SK-N-MC (cell line): ENCODE data around the gene MYORG.

Experiments
- EZH2 ChIP-seq: fragments of 200-600 bp; sonication (generic); IDR thresholded peaks from one replicate; pipeline ENCODE4 v1.6.1; 2017; ENCODE audit warnings: antibody characterized with exemption
- FOXP2 ChIP-seq: optimal IDR thresholded peaks from 2 replicates; pipeline ENCODE3; 2011; ENCODE audit warnings: mild to moderate bottlenecking, moderate library complexity; ENCODE audit not compliant: insufficient read depth; ENCODE audit errors: extremely low read length, control extremely low read depth
- POLR2AphosphoS5 ChIP-seq: IDR thresholded peaks from 2 replicates; pipeline ENCODE4 v1.6.1; 2012; ENCODE audit warnings: mild to moderate bottlenecking, low read depth, low read length, borderline replicate concordance

DNA sequence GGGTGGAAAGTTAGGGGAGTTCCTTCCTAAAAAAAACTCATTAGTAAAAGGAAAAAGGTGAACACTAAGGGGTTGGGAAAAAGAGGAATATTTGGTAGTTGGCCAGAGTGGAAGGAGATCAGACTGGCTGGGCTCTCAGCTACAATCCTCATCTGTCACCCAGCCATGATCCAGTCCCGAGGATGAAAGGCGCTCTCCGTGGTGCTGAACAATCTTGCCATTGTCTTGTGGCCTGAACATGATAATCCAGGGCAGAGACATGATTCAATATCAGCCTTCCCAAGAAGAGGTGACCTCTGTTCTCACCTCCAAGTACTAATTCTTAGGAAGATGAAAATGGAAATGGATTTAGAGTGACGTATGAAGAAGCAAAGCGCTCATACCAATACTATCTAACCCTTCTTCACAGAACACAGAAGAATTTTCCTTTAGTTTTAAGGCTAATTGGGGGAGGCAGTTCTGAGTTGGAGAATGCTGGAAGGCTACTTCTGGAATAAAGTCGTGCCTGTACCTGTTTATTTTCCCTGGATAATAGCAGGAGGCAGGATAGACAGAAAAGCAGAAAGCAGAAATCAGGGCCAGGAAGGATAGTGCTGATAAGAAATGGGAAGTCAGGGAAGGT, 36.6 kb upstream of the MYORG start:
- TF ChIP-seq EZH2 (no peak), POLR2AphosphoS5 (no peak), FOXP2 (no peak)
